HUES6 (cell line): ENCODE measurements around the gene KRTAP4-9.
"Not testable (repeated sequence)": the region's sequence is repeated elsewhere in the genome, so short reads cannot be mapped to it uniquely, and the experiment has no call there.

Source experiments
- H3K27ac ChIP-seq: 2 replicates; pipeline ENCODE4 v1.7.0; 2013; ENCODE audit warnings: low read depth, mild to moderate bottlenecking, low read length, inconsistent platforms
- H3K27me3 ChIP-seq: 2 replicates; pipeline ENCODE4 v1.6.1; 2013; ENCODE audit warnings: low read length; ENCODE audit not compliant: control insufficient read depth, insufficient read depth
- H3K36me3 ChIP-seq: 2 replicates; pipeline ENCODE4 v1.6.1; 2013; ENCODE audit warnings: low read length; ENCODE audit not compliant: control insufficient read depth, insufficient read depth
- H3K4me1 ChIP-seq: 2 replicates; pipeline ENCODE4 v1.6.1; 2013; ENCODE audit warnings: low read length; ENCODE audit not compliant: control insufficient read depth, insufficient read depth
- H3K4me3 ChIP-seq: 2 replicates; pipeline ENCODE4 v1.5.1; 2013; ENCODE audit warnings: low read depth, low read length
- H3K9ac ChIP-seq: one replicate; pipeline ENCODE4 v1.6.1; 2013; ENCODE audit warnings: mild to moderate bottlenecking, low read length
- H3K9me3 ChIP-seq: 2 replicates; pipeline ENCODE4 v1.6.1; 2013; ENCODE audit warnings: low read depth, low read length; ENCODE audit not compliant: control insufficient read depth, insufficient read depth

Gene KRTAP4-9

DNA sequence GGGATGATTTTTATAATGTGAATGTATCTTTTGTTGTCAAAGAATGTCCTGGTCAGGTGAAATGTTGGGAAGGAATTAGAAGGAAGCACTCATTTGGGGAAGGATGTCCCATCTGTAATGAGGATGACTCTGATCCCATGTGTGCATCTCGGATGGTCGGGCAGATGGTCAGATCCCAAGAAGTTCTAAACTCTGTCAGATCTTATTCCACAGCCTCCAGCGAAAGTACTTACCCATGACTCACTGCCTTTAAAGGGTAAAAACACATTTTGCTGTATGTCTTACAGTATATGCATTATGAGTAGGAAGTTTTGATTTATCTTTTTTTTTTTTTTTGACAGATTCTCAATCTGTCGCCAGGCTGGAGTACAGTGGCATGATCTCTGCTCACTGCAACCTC is 13.5 kb downstream of the KRTAP4-9 start:
- Histone ChIP-seq H3K9ac (no peak overlapping the region), H3K27ac (no peak overlapping the region), H3K4me3 (no peak overlapping the region), H3K4me1 (no peaks in the 10 kb centered on the region), H3K36me3 (no peaks in the 10 kb centered on the region), H3K27me3 (no peaks in the 10 kb centered on the region), H3K9me3 (peaks cover 8% of the 10 kb centered on the region)

DNA sequence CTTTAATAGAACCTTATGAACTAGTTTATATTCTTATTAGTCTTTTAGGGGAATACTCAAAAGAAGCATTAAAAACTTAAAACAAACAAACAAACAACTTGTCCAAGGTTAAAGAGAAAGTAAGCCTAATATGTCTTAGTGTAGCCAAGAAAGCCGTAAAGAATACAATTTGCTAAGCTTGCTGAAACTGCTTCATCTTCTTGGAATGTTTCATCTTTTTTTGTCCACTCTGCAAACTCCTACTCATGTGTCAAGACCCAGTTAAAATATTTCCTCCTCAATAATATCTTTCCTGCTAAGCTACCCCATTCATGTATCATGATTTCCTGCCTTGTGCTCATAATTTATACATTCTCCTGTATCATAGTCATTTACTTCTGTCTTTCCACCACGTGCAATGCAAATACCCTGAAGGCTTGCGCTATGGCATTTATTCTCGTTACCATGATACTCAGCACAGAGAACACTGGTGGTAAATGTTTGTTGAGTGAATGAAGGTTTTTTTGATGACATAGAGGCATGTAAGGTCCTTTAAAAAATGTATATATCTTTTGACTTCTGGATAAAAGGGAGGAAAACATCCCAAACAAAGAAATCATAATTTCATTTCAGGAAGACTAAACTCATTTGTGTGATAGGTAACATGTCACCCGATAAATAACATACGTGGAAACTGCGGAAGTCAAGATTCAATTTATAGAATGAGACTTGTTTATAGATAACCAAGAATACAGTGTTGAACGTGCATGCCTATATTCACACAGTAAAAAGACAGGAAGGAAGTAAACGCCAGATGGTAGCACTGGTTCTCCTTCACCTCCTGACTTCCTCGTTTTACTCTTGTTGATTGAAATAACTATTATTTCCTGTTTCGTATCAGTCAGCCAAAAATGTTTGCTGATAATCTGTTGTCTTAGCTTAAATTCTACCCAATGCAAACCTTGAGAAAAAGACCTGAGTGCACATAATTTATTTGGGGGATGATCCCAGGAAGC is 14.8 kb downstream of the KRTAP4-9 start:
- H3K9ac ChIP-seq, H3K4me3 ChIP-seq, H3K4me1 ChIP-seq, H3K9me3 ChIP-seq, H3K27ac ChIP-seq, H3K27me3 ChIP-seq, H3K36me3 ChIP-seq: not testable (repeated sequence)

DNA sequence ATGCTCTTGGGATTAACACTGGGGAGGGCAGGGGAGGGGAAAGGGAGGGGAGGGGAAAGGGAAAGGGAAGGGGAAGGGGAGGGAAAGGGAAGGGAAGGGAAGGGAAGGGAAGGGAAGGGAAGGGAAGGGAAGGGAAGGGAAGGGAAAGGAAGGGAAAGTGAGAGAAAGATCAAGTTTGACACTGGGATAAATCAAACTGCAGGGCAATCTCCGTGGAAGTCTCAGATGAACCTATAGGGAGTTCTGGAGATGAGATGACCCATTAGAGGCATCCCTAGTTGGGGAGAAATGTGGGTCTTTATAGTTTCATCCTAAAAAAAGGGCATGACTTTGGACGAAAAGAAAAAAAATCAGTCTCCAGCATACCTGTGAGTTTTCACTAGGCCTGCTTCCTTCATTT is 16.6 kb downstream of the KRTAP4-9 start:
- Histone ChIP-seq H3K4me1 (no peaks in the 10 kb centered on the region), H3K9me3 (no peaks in the 10 kb centered on the region)

DNA sequence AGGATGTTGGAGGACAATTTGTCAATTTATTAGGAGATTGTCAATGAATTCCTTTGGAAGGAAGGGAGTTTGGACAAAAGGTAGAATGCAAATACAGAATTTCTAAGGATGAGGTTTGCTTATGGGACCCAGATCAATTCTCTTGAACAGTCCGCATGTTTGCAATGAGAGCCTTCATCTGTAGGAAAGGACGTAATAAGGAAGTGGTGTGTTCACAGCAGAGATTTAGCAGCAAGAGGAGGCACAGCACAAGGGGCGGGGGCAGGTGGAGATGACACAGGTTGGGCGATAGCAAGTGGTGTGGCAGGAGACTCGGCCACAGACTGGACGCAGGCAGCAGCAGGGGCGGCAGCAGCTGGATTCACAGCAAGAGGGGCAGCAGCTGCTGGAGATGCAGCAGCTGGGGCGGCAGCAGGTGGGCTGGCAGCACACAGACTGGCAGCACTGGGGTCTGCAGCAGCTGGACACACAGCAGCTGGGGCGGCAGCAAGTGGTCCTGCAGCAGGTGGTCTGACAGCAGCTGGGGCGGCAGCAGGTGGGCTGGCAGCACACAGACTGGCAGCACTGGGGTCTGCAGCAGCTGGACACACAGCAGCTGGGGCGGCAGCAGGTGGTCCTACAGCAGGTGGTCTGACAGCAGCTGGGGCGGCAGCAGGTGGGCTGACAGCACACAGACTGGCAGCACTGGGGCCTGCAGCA is 18.3 kb downstream of the KRTAP4-9 start:
- H3K9me3 ChIP-seq, H3K9ac ChIP-seq, H3K27me3 ChIP-seq, H3K36me3 ChIP-seq, H3K27ac ChIP-seq, H3K4me1 ChIP-seq, H3K4me3 ChIP-seq: not testable (repeated sequence)

More for the DNA sequence above, 16.6 kb downstream of the KRTAP4-9 start:
- no peak overlapping the region for H3K9ac ChIP-seq
- H3K27me3 ChIP-seq, result no peaks in the 10 kb centered on the region
- no peak overlapping the region for H3K27ac ChIP-seq
- H3K4me3 ChIP-seq, result no peak overlapping the region
- H3K36me3 ChIP-seq, result no peaks in the 10 kb centered on the region

DNA sequence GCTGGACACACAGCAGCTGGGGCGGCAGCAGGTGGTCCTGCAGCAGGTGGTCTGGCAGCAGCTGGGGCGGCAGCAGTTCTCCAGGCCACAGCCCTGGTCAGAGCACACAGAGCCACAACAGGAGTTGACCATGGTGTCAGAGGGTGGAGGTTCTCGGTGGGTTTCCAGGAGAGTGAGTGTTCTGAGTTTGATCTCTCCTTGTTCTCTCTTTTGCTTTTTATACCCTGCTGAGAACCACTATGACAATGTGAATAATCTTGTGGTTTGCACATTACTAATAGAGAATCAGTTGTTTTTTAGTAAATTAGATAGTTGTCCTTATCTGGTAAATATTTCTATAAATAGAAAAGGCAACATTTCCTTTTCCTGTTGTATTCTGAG is 18.8 kb downstream of the KRTAP4-9 start, which contains the start of gene KRTAP4-12:
KRTAP4-12 (minus strand) TSS at position 192 of the 381 bp plus-strand sequence; CDS start at position 132, 60 bp downstream.
- H3K27ac ChIP-seq, H3K4me1 ChIP-seq, H3K9ac ChIP-seq, H3K4me3 ChIP-seq, H3K9me3 ChIP-seq, H3K36me3 ChIP-seq, H3K27me3 ChIP-seq: not testable (repeated sequence)

- H3K4me1 ChIP-seq, result no peaks in the 10 kb centered on the region
- H3K27me3 ChIP-seq, result no peaks in the 10 kb centered on the region
- H3K9ac ChIP-seq, result no peak overlapping the region
- H3K27ac ChIP-seq, result no peak overlapping the region
- H3K4me3 ChIP-seq, result no peak overlapping the region
- H3K9me3 ChIP-seq, result no peaks in the 10 kb centered on the region
- no peaks in the 10 kb centered on the region for H3K36me3 ChIP-seq
Measured at GRCh38 chr17:41125064-41125463, 19.9 kb downstream of the KRTAP4-9 start.

DNA sequence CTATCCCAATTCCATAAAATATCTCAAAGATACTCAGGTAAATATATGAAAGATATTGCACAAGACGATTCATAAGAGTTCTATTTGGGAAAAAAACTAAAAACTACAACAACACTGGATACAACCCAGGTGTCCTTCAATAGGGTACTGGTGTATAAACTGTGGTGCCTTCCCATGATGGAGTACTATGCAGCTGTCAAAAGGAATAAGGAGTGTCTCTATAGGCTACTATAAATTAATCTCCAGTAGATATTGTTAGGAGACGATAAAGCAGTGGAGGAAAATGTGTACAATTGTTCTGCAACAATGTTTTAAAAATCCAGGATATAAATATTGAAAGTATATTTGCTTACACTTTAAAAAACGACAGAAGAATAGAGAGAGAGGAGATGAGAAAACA is 21.2 kb downstream of the KRTAP4-9 start:
- Histone ChIP-seq H3K27ac (no peak overlapping the region), H3K36me3 (no peaks in the 10 kb centered on the region), H3K27me3 (no peaks in the 10 kb centered on the region), H3K4me3 (no peak overlapping the region), H3K9ac (no peak overlapping the region), H3K4me1 (no peaks in the 10 kb centered on the region), H3K9me3 (no peaks in the 10 kb centered on the region)

GRCh38 chr17:41127371-41127770 is 22.2 kb downstream of the KRTAP4-9 start:
- Histone ChIP-seq H3K27ac (no peak overlapping the region), H3K9ac (no peak overlapping the region), H3K36me3 (no peaks in the 10 kb centered on the region), H3K27me3 (no peaks in the 10 kb centered on the region), H3K9me3 (no peaks in the 10 kb centered on the region), H3K4me3 (no peak overlapping the region), H3K4me1 (no peaks in the 10 kb centered on the region)

GRCh38 chr17:41131979-41132378 is 26.8 kb downstream of the KRTAP4-9 start:
- H3K36me3 ChIP-seq, result no peaks in the 10 kb centered on the region
- H3K4me1 ChIP-seq, result no peaks in the 10 kb centered on the region
- no peak overlapping the region for H3K4me3 ChIP-seq
- H3K27me3 ChIP-seq, result no peaks in the 10 kb centered on the region
- no peak overlapping the region for H3K27ac ChIP-seq
- H3K9ac ChIP-seq, result no peak overlapping the region
- no peaks in the 10 kb centered on the region for H3K9me3 ChIP-seq

DNA sequence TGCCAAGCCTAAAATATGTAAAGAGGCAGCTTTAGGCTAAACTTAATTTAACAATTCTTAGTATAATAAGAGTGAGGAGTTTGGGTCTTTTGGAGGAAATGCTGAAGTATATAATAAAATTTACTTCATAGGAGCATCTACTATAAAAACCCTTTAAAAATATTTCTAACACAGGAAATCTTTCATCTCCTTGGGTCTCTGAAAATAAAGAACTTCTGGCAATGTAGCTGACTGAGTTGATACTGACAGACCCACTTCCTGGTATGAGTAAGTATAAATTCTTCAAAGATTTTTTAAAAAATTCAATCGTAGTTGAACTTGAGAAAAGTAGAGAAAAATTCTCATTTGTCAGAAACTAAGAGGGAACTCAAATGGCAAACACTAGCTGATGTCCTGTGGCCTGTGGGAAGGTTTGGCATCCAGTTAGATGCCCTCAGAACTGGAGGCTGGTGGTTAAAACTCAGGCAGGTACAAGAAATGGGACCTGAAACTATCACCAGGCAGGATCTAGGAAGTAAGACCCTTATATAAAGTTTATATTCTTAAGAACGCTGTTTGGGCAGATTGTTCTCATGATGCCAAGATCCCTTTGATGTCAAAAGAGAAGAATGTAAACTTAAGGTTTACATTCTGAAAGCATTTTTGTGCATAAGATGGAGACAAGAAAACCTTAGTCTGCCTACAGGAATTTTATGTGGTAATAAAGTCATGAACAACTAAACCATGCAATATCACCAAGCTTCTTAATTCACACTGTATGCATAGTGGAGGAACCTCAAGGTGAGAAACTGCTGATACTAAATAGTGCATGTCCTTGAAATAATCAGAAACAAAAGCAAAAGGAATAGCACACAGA is 28.9 kb downstream of the KRTAP4-9 start:
- Histone ChIP-seq H3K36me3 (no peaks in the 10 kb centered on the region), H3K4me3 (no peak overlapping the region), H3K27me3 (no peaks in the 10 kb centered on the region), H3K9me3 (no peaks in the 10 kb centered on the region), H3K27ac (no peak overlapping the region), H3K9ac (no peak overlapping the region), H3K4me1 (no peaks in the 10 kb centered on the region)
